GM12872 (cell line): ENCODE measurements around the gene NOTCH1.

Source experiments
- CTCF ChIP-seq: IDR thresholded peaks from 3 replicates; pipeline ENCODE4 v1.5.1; 2011; ENCODE audit warnings: low read depth, mild to moderate bottlenecking, low read length, moderate library complexity; ENCODE audit not compliant: insufficient read depth

The NOTCH1 gene

GRCh38 chr9:136521537-136521936 lies 24.3 kb downstream of the NOTCH1 start:
- no peak for TF ChIP-seq CTCF

GRCh38 chr9:136520053-136520540 lies 25.8 kb downstream of the NOTCH1 start:
- no peak for TF ChIP-seq CTCF

DNA sequence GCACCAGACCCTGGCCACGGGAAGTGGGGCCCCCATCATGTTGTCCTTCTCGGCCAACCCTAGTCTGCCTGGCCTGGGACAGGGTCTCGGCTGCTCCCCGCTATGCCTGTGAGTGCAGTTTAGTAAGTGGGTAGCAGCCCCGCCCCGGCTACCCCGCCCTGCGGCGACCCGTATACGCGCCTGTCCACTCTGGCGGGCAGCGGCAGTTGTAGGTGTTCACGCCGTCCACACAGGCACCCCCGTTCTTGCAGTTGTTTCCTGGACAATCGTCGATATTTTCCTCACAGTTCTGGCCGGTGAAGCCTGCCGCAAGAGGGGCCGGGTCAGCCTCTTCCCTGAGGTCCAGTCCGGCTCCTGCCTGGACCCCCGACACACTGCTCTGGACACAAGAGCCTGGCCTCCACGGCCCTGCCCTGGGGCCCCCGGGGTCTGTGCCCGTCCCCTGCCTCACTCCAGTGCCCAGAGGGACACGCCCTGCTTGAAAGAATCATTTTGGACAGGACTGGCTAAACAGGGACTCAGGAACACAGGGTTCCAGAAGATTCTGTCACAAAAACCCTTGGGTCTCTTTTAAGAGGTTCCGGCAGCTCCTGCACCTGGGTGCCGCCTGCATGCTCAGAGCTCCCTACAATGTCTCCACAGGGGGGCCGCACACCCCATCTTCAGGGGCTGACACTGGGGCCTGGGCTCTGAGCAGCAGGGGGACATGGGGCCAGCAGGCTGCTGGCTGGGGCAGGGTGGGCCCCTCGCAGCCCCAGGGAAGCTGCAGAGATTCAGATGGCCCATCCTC lies 26.4 kb downstream of the NOTCH1 start:
- TF ChIP-seq CTCF, result no peak

GRCh38 chr9:136518623-136519022 lies 27.2 kb downstream of the NOTCH1 start:
- TF ChIP-seq CTCF, result no peak

- no peak for TF ChIP-seq CTCF
Measured at GRCh38 chr9:136517950-136518349, 27.9 kb downstream of the NOTCH1 start.

DNA sequence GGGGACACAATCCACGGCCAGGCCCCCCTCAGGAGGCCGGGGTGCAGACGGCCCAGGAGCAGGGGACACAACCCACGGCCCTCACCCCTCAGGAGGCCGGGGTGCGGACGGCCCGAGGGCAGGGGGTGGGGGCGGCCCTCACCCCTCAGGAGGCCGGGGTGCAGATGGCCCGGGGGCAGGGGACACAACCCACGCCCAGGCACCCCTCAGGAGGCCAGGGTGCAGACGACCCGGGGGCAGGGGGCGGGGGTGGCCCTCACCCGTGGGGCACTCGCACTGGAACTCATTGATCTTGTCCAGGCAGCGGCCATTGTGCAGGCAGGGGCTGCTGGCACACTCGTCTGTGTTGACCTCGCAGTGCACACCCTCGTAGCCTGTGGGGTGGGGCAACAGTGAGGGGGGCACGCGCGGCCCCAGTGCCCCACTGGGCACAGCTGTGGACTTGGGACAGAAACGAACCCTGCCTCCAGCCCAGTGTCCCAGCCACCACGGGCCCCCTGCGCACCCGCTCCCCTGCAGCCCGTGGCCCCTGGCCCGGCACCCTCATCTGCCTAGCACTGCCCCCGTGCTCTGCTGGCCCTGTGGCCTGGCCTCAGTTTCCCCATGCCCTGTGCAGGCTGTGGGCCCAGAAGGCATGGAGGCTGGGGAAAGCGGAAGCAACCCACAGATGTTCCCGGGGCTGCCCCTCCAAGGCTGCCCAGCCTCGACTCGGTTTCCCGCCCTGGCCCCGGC lies 28.7 kb downstream of the NOTCH1 start:
- TF ChIP-seq CTCF, result no peak

DNA sequence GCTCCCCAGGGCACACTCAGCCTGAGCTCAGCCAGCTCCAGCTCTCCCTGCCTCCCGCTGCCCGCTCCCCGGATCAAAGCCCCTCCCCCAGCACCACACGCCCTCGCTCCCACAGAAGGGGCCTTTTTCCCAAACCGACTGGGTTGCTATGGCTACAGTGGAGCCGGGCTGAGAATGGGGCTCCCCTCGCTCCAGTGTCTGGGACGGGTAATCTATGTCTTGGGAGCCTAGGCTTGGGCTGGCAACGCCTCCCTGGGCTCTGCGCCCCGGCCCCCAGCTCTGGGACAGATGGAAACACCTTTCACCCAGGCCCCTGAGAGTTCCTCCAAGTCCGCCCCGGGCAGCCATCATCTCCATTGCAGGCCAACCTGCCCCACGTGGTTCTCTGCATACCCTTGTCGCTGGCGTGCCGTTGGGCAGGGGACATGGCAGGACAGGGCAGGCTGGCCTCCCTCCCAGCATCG lies 29.6 kb downstream of the NOTCH1 start:
- no peak for TF ChIP-seq CTCF
